Adipose tissue (tissue), 3 donors: ENCODE data around the gene IRF1. TPM values are rescaled to one million over a fixed set of nuclear protein-coding genes. Genes with fewer than 3 reads are reported as not detected.
"Not testable (repeated sequence)": the region's sequence is repeated elsewhere in the genome, so short reads cannot be mapped to it uniquely, and the experiment has no call there.

Experiments
- H3K27ac ChIP-seq: one replicate; pipeline ENCODE4 v1.5.1; 2013; ENCODE audit warnings: low read depth, low read length
- WGBS, 3 donors: extraction: QIAGEN DNeasy Blood & Tissue Kit; methylation state at CpG; one replicate each; pipeline ENCODE4 v1.1.7; 2013; 5-methylcytosine and 5-hydroxymethylcytosine counted together
- polyA plus RNA-seq, 3 donors: library from polyadenylated mRNA; stranded (reverse); fragments of 200-250 nt; gene quantifications; one replicate each; pipeline ENCODE4 v1.2.3, GENCODE V29; 2013
- donor health status: healthy with polysubstance abuse.
- donor health status: Bipolar disorder and iron deficiency.
- donor health status: healthy.

The IRF1 gene
- polyA plus RNA-seq, 3 donors, result 9.1 to 90.5 (median 58.0) TPM

DNA sequence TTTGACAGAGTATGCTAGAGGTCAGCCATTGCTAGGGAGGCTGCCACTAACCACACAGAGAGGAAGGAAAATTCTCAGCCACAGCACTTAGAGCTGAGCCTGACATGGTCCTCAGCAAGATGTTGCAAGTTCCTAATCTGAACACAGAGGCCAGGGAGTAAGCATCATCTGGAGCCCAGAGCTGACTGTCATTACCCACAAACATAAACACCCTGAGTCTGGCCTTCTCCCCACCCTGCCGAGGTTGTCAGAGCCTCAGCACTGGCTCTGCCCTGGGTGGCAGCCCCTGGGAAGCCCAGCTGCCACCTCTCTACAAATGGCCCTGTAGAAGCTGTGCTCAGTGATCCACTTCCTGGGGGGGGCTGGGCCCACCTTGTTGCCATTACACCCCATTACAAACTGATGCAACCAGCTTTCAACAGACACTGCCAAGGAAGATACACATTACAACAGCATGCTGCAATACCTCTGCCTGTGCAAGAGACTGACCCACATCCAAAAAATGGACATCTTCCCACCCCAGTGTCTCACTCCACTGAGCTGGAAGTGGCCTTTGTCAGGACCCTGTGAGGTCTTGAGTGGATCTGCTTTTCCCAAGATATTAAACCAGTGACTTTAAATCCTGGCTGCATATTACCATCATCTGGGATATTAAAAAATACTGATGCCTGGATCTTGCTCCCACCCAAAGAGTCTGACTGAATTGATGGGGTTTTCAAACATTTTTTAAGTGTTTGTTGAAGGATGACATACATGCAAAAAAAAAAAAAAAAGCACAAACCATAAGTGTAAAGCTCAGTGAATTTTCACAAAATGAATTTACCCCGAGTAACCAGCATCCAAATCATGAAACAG is 33.0 kb downstream of the IRF1 start:
- WGBS, 3 donors, result 64 to 79% (median 67%) methylated on average over 2 of the region's 2 CpGs
- peak overlapping the region; percentile 86 for H3K27ac ChIP-seq

DNA sequence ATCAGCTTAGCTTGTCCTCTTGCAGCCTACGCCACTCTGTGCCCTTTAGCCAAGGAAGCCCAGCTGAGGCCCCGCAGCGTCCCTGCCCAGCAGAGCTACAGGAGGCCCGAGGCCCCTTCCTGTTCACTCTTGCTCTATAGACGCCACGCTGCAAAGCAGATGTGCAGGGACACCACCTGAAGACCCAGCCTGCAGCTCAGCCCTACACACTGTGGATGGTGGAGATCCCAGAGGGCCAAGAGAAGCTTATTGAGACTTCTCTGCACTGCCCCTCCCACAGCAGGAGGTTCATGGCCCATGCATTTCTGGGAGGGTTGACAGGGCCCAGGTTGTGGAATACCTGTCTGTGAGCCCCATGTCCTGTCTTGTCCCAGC is 33.6 kb downstream of the IRF1 start:
- H3K27ac ChIP-seq, result peak overlapping the region; percentile 30
- WGBS, 3 donors, result 57 to 88% (median 72%) methylated on average over 6 of the region's 6 CpGs

DNA sequence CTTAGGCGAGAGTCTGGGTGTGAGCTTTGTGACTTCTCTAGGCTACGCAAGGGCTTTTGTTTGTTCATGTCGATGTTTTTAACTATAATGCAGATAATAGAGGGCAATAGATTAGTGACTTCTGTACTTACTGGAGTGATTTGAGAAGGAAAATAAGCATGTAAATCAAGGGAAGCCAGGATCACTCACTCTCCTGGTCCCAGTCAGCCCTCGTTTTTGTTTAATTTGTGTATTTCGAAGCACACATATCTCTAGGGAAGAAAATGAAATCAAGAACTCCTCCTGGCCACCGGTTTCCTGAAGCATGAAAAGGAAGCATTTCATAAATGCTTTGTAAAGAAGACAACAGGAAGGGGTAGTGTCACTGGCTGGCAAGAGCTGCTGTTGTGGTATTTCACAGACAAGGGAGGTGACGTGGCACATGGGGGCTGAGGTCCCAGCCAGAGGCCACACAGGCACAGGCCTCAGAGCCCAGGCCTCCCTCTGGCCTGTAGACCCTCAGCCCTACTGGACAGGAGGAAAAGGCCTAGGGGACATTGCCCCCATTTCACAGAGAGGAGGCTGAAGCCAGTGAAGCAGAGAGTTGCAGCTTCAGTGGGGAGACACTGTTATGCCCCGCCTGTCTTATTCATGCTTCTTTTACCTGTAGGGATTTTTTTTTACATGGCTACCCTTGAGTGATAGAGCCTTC is 34.1 kb downstream of the IRF1 start:
- WGBS, 3 donors, result 27 to 51% (median 32%) methylated on average over 8 of the region's 8 CpGs

DNA sequence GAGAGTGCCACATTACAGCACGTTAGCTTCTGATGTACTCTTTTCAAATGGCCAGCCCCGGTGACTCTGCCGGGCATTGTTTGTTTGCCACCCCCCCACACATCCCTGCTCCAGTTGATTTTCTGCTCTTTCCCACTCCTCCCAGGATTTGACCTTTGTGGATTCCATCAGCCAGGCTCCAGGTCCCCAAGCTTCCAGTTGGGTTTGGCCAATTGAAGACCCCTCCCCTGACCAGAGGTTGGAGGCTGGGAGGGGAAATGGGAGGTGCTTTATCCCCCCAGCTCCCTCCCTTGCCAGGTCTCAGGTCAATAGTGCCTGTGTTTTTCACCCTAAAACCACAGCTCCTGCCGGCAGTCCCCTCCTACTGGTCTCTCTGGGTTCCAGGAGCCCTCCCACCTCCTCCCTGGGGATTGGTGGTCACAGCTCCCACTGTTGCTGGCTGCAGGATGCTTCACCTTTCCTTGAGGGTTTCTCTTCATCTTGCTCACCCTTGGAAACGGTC is 34.9 kb downstream of the IRF1 start:
- peak overlapping the region; percentile 56 for H3K27ac ChIP-seq
- 36 to 66% (median 44%) methylated on average over 5 of the region's 5 CpGs for WGBS, 3 donors

More for the DNA sequence above, 34.1 kb downstream of the IRF1 start:
- H3K27ac ChIP-seq, result peak overlapping the region; percentile 56

DNA sequence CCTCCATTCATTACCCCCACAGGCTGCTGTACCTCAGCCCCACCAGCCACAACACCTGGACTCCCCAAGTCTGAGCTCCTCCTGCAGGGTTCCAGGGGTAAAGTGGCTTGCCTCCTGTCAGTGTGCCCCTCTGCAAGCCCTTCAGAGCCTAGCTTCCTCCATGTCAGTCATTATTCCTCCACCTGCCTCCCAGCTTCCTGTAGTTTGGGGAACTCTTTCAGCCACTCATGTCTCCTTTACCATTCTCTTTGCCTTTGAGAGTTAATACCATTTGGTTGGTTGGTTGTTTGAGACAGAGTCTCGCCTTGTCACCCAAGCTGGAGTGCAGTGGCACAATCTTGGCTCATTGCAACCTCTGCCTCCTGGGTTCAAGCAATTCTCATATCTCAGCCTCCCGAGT is 36.2 kb downstream of the IRF1 start:
- no peak overlapping the region for H3K27ac ChIP-seq
- 91 to 100% (median 92%) methylated on average over 2 of the region's 2 CpGs for WGBS, 3 donors

DNA sequence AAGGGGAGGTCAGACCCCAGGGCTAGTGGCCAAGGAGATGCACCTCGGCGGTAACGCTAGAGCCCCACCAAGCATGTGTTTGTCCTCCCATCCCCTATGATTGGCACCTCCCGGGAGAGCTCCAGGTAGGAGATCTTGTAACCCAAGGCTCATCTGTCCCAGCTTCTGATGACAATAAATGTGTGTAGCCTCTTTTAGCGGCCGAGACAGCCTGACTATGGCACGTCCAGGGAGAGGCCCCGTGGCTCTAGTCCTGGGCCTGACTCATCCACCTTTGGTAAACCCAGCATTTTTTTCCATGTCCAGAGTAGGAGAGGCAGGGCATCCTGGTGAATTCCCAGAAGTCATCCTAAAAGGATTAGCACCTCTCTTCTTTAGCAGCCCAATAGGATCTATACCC is 39.2 kb downstream of the IRF1 start:
- WGBS, 3 donors, result 84 to 93% (median 87%) methylated on average over 8 of the region's 8 CpGs
- H3K27ac ChIP-seq, result no peak overlapping the region

DNA sequence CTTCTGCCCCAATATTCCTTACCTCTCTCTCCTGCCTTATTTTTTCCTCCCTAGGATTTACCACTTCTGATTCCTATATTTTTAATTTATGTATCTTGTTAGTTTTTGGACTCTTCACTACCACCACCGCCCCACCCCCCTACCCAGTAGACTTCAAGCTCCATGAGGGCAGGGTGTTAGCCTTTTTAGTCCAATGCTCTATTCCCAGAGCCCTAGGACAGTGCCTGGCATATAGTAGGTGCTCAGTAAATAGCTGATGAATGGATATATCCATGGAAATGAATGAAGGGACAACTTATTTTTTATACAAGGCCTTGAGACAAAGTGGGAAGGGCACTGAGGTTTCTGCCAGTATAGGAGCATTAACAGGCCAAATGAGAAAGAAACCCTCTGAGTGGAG is 41.5 kb downstream of the IRF1 start:
- 93 to 98% (median 96%) methylated on average over 1 of the region's 1 CpG for WGBS, 3 donors
- no peak overlapping the region for H3K27ac ChIP-seq

DNA sequence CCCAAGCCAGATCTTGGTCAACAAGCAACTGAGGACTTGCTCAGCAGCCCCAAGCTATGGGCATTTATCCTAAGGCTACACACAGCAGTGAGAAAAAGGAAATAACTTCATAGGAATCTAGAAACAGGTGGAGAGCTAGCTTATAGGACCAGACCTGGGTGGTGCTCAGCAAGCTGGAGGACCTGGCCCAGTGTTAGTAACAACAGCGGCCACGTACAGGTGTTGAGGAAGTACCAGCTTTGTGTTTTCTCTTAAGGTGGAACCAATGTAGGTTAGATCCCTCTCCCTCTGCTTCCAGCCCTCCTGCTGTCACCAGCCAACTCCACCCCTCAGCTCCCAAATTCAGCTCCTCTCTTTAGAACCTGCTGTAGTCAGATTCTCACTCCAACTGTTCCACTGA is 43.4 kb downstream of the IRF1 start:
- WGBS, 3 donors, result 68 to 86% (median 75%) methylated on average over 2 of the region's 2 CpGs
- H3K27ac ChIP-seq, result no peak overlapping the region

DNA sequence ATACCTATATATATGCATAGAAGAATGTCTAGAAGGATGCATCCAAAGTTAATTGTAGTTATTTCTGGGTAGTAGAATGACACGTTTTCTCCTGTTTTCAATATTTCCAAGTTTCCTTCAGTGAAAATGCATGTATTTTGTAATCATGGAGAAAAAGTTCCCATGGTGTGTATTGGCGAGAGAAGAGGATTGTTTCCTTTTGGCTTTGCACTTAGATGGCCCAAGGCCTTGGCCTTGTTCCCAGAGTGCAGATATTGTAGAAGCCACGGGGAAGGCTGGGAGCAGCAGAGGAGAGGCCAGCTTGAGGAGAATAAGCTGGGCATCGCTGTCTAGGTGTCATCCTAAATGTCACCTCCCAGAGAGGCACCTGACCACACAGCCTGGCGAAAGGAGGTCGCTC is 44.0 kb downstream of the IRF1 start:
- no peak overlapping the region for H3K27ac ChIP-seq
- WGBS, 3 donors, result 30 to 49% (median 36%) methylated on average over 6 of the region's 6 CpGs

DNA sequence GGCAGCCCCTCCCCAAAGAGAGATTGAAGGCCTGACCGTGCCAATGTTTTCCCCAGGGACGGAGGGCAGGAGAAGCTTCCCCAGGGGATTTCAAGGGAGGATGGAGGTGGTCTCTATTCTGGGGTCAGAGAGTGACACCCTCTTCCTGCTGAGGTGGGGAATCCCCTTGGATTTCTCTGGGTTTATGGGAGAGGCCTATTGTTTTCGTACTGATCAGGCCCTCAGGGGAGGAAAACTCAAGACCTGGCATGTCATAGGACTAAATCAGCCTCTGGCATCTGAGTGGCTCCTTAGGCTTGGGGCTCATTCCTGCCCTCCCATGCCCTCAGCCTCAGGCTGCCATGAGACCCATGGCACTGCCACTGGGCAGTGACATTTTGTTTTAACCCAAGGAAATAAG is 44.6 kb downstream of the IRF1 start:
- no peak overlapping the region for H3K27ac ChIP-seq
- 35 to 47% (median 44%) methylated on average over 3 of the region's 3 CpGs for WGBS, 3 donors

DNA sequence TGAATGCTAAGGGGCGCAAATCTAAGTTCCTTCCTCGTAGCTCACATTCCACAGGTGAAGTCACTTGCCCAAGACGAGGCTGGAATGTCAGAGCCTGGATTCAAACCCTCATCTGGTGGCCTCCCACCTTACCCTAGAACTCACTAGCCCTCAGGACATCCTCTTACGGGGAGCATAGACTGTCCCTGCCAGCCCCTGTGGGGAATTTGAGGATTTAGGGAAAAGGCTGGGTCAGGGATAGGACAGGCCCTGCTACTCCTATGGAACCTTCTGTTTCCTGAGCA is 45.0 kb downstream of the IRF1 start:
- 73 to 88% (median 74%) methylated on average over 4 of the region's 4 CpGs for WGBS, 3 donors

DNA sequence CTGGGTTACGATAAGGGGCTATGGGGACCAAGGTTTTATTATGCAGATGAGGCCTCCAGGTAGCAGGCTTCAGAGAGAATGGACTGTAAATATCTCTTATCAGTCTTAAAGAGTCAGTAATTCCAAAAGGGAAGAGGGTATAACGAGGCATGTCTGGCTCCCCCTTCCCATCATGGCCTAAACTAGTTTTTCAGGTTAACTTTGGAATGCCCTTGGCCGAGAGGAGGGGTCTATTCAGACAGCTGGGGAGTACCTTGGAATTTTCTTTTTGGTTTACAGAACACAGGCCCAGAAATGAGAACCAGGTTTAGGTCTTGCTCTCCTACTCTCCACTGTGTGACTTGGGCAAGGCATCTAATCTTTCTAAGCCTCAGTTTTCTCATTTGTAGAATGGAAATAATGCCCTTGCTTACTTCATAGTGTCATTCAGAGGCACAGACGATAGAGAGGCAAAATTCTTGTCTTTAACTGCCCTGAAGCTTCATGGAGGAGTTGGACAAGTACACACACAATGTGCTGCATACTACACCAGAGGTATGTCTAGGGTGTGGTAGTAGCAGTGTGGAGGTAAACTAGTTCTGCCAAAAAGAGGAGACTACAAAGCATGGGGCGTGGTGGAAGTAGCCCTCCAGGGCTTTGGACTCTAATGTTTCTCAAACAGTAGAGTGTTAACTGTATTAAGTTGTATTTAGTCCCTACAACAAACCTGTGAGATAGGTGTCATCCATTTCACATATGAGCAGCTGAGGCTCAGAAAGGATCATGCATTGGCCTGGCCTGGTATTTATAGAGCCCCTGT is 45.5 kb downstream of the IRF1 start:
- WGBS, 3 donors, result 79 to 93% (median 93%) methylated on average over 5 of the region's 5 CpGs
- H3K27ac ChIP-seq, result no peak overlapping the region

More for the DNA sequence above, 45.0 kb downstream of the IRF1 start:
- H3K27ac ChIP-seq, result no peak overlapping the region

DNA sequence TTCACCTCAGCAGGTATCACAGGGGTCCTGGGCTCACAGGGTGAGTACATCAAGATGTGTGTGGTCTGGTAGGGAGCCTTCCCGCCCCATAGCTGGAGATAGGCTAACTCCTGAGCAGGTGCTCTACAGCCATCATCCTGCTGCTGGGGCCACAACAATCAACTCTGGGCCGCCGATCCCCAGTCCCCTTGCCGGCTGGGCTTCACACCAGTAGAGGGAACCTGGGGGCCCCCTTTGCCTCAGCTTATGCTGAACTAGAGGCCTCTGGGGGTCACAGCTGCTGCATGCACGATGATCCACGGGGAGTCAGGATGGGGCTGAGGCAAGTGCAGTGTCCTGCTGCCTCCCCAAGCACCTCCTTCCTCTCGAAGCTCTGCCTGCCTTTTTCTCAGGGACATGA is 46.5 kb downstream of the IRF1 start:
- H3K27ac ChIP-seq, result no peak overlapping the region
- 72 to 87% (median 81%) methylated on average over 7 of the region's 7 CpGs for WGBS, 3 donors

DNA sequence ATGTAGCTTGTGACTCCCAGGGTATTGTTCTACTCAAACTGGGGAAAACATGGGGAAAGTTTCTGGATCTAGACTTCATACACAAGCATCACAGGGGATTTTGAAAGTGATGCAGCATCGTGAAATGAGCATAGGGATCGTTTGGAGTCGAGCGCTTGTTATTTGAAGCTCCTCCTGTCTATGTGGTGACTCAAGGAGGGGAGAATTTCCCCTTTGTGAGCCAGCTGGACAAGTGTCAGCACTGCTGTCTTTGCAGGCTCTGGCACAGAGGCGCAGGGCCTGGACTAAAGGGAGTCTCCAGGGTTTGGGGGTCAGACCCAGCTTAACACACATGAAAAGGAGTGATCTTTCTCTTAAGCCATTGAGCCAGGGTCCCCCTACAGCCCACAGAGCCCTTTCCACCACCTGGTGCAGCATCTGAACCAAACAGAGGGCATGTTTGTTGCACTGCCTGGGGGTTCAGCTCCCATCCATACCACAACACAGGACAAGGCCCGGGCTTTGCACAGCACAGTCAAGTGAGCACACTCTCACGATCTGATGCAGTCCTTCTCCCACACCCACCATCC is 51.0 kb downstream of the IRF1 start:
- WGBS, 3 donors, result 31 to 68% (median 33%) methylated on average over 7 of the region's 7 CpGs
- H3K27ac ChIP-seq, result no peak overlapping the region

DNA sequence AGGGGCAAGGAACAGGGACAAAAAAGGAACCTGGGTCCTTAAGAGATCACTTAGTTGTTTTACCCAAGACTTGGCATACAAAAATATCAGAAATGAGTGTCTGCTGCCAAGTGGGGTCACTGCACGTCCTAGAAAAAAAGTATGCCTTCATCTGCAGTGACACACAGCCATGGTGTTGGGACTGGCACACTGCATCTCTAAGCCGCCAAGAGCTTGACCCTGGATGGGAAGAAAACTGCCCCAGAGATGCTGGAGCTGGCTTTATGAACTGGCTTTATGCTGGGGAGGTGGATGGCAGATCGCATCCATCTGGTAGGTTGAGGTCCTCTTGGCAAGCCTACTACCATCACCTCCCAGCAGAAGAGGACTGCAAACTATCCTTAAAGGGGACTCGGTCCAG is 51.7 kb downstream of the IRF1 start:
- WGBS, 3 donors, result 58 to 69% (median 68%) methylated on average over 4 of the region's 4 CpGs
- H3K27ac ChIP-seq, result no peak overlapping the region

DNA sequence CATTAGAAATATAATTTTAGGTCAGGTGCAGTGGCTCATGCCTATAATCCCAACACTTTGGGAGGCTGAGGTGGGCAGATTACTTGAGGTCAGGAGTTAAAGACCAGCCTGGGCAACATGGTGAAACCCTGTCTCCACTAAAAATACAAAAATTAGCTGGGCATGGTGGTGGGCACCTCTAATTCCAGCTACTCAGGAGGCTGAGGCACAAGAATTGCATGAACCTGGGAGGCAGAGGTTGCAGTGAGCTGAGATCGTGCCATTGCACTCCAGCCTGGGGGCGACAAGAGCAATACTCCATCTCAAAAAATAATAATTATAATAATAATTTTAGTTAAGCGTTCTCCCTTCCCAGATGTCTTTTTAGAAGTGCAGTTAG is 52.3 kb downstream of the IRF1 start:
- 96 to 99% (median 97%) methylated on average over 3 of the region's 3 CpGs for WGBS, 3 donors
- not testable (repeated sequence) for H3K27ac ChIP-seq

DNA sequence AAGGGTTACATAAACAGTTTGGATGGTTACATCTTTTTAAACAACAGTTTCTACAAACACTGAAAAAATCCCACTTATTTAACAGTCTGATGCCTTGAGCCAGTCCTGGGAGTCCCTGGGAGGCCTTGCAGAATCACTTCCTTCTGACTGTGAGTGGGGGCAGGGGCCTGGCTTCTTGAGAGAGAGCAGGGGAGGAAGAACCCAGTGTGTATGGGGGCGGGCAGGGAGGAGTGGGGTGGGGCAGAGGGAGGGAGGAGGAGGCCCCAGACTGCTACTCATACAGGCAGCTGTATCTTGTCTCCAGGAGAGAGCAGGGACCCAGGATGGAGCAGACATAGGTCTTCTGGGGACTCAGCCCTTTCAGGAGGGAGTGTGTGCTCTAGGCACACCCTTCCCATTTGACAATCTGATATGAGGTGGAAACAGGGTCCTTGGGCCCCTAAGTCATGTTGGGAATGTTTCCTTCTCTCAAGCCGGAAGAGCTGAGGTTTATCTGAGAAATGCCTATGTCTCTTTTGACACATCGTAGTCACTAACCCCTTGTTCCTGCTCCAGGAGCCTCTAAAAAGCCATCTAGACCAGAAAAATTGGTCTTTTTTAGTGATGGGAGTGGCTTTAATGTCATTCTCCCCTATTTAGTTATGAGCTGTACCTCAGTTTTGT is 52.8 kb downstream of the IRF1 start:
- WGBS, 3 donors, result 27 to 52% (median 27%) methylated on average over 3 of the region's 3 CpGs
- no peak overlapping the region for H3K27ac ChIP-seq

DNA sequence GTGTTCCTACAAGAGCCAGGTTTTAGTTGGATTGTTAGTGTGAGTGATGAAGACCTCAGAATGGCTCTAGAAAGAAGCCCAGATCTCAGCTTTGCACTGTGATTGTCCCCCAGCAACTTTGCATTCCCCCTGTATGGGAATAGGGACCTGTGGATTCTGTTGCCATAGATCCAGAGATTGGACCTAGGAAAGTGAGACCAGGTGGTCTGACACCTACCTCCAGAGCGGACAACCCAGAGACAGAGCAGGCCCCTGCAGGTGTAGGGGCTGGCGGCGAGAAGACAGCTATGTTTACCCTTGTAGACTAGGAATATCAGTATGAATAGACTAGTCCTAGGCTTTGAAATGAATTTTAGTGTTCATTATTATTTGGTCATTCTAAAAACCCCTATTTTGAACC is 53.6 kb downstream of the IRF1 start:
- 93 to 98% (median 98%) methylated on average over 3 of the region's 3 CpGs for WGBS, 3 donors
- no peak overlapping the region for H3K27ac ChIP-seq
